Urothelium cell line (cell line): ENCODE measurements around the gene C19orf73.

Source experiments
- DNase-seq: peaks from one replicate; pipeline ENCODE4 v3.0.0; 2011; ENCODE audit warnings: low spot score, mixed read lengths
- FAIRE-seq: peaks from 2 replicates; lab custom pipeline; 2011; peaks lifted over from hg19 to GRCh38; lab: Jason Lieb, UNC

The C19orf73 gene

DNA sequence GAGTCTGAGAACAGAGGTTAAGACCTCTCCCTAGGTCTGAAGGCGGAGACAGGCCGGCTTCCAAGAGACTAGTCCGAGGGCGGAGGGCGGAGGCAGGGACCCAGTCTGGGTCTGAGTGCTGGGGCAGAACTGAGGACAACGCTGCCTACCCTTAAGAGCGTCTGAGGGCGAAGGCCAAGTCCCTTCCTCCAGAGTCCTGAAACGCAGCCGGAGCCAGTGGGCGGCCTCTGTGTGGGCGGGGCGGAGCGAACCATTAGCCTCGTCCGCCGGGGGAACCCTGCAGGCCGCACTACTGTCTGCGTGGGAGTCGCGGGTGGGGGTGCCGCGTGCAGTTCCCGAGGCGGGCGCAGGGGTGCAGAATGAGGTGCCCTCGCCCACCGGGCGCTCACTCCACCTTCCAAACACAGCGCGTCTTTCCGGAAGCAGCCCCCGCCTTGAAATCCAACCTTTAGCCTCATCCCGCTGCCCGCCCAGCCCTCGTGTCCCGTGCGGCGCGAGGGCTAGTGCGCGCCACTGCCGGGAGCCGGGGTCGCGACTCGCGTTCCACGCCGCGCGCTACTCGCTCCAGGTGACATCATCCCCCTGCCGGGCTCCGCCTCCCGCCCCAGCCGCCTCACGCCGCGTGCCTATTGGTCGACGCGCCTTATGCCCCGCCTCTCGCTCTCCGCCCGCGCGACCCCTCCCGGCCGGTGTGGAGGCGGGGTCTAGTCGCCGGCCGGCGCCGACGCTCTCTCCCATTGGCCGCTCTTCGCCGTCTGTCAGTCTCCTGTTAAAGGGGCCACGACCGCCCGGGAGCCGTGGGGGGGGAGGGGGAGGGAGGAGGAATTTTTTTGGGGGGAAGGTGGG, at the start of gene C19orf73:
Gene C19orf73 (minus strand): TSS at position 579 of the 846 bp plus-strand sequence. CDS start 121 bp downstream, at position 458.
- FAIRE-seq = peak; percentile 98
- peak; percentile 98 for DNase-seq

- FAIRE-seq = no peak
- no peak for DNase-seq
Observed at GRCh38 chr19:49168421-49168820, 49.5 kb upstream of the C19orf73 start.

DNA sequence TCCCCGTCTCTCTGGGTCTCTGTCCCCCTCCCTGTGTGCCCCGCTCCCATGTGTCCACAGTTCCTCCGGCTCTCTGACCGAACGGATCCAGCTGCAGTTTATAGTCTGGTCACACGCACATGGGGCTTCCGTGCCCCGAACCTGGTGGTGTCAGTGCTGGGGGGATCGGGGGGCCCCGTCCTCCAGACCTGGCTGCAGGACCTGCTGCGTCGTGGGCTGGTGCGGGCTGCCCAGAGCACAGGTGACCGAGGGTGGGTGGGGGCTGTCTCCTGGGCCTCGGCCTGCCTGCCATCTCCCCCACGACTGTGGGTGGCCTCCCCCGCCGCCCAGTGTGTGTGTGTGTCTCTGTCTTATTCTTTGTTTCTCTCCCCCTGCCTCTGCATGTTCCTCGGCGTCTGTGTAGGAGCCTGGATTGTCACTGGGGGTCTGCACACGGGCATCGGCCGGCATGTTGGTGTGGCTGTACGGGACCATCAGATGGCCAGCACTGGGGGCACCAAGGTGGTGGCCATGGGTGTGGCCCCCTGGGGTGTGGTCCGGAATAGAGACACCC, 49.0 kb upstream of the C19orf73 start:
- FAIRE-seq (no peak), DNase-seq (no peak)

- DNase-seq (no peak), FAIRE-seq (no peak)
Observed at GRCh38 chr19:49165865-49166301, 46.9 kb upstream of the C19orf73 start.

- DNase-seq (no peak), FAIRE-seq (no peak)
Observed at GRCh38 chr19:49165111-49165750, 46.3 kb upstream of the C19orf73 start.

- no peak for FAIRE-seq
- DNase-seq = no peak
Observed at GRCh38 chr19:49161987-49162386, 43.0 kb upstream of the C19orf73 start.

DNA sequence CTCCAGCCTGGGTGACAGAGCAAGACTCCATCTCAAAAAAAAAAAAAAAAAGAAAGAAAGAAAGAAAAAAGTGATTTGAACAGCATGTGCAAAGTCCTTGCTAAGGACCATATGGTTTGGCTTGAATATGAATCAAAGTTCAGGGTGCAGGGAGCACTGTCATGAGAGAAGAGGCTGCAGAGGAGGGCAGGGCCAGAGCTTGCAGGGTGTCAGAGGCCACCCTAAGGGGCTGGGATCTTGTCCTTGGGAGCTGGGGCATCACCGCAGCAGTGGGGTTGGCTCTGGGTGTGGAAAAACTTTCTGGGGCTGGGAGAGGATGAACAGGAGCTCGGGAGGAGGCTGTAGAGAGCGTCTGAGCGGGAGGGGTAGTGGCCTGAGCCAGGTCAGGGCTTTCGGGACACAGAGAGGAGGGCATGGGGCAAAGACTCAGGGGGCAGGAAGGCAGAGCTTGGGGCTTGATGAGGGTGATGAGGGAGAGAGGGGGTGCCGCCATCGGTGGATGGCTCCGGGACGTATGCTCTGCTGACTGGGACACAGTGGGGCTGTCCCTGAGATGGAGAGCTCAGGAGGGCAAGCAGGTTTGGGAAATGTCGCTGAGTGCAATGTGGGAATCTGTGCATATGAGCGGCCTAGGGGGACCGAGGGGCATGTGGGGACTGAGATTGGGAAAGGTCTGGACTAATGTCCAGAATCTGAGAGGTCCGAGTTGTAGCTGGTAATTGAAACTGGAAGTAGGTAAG, 41.7 kb upstream of the C19orf73 start:
- FAIRE-seq (no peak), DNase-seq (no peak)

GRCh38 chr19:49157445-49158224, 38.7 kb upstream of the C19orf73 start, which contains the start of gene TRPM4:
Gene TRPM4, plus strand, starts transcription at chr19:49157792. Its CDS starts 75 bp downstream, at chr19:49157867.
- FAIRE-seq (no peak), DNase-seq (peak; percentile 93)

- DNase-seq = no peak
- FAIRE-seq = no peak
Observed at GRCh38 chr19:49155820-49156346, 36.9 kb upstream of the C19orf73 start.

DNA sequence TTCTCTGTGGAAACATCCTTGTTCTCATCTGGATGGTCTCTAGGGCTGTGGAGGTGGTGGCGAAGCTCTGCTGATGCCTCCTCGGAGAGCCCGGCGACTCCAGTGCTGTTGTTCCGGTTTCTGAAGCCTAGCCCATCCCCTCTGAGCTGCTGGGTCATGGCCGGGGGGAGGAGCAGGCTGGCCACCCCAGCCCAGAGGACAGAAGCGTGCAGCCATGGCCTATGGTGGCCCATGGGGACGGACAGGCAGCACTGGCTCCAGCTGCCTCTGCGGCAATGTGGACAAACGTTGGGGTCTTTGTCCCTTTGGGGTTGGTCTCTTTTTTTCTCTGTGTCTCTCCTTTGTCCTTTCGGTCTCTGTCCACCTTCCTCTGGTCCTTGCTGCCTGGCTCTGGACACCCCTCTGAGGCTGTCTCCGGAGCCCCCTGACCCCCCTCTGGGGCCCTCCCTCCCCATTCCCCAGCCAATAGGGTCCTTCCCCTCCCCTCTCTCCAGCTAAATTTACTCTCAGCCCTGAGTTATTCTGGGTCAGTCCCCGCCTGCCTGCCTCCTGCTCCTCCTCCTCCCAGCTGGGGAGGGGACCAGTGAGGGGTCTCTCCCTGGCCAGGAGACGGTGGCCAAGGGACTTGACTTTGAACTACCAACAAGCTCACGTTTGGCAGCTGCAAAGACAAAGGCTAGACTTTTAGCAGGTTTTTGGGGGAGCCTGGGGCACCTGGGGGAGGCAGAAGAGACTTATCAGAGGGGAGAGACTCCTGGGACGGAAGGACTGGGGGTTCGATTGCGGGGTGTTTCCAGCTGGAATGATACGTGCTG, 36.3 kb upstream of the C19orf73 start, which contains the start of gene HRC:
Gene HRC (minus strand): TSS at position 392 of the 815 bp plus-strand sequence. CDS start 159 bp downstream, at position 233.
- DNase-seq (no peak), FAIRE-seq (no peak)

- peak; percentile 66 for FAIRE-seq
- no peak for DNase-seq
Observed at GRCh38 chr19:49154279-49154678, 35.3 kb upstream of the C19orf73 start.

DNA sequence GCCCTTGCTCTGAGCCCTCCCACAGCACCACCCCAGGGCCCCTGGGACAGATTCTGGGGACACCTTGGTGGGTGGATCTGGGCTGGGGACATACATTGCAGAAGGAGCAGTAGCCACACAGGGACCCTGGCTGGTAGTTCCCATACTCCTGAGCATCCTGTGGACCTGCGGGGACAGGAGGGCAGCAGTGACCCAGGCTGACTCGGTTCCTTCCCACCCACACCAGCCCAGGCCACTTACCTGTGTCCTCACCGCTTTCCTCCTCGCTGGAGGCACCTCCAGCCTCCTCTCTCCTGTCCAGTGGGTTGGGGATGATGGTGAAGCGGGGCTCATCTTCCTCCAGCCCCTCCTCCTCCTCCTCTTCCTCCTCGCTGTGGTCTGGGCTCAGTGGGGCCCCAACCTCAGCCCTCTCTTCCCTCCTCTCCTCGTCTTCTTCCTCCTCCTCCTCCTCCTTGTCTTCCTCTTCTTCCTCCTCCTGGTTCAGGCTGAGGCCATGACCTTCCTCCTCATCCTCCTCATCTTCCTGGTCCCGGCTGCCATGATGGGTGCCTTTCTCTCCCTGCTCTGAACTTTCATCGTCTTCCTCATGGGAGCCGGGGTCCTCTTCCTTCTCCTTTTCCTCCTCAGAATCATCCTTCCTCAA, 34.3 kb upstream of the C19orf73 start:
- no peak for FAIRE-seq
- DNase-seq = no peak

DNA sequence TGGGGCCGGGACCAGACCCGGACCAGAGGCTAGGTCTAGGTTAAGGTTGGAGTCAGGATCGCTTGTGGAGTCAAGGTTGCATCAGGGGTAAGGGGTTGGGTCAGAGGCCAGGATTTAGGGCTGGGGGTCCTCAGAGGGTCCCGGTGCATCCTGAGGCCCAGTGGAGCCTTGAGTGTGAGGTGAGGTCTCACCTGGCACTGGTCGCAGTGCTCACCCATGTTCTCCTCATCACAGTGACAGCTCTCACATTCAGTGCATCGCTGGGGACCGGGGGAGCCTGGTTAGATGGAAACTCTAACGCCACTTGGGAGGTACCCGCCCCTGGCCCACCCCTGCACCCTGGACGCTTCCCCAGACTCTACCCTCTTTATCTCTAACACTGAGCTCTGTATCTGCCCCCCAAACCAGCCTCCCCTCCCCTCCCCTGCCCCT, 33.2 kb upstream of the C19orf73 start:
- no peak for DNase-seq
- FAIRE-seq = no peak

DNA sequence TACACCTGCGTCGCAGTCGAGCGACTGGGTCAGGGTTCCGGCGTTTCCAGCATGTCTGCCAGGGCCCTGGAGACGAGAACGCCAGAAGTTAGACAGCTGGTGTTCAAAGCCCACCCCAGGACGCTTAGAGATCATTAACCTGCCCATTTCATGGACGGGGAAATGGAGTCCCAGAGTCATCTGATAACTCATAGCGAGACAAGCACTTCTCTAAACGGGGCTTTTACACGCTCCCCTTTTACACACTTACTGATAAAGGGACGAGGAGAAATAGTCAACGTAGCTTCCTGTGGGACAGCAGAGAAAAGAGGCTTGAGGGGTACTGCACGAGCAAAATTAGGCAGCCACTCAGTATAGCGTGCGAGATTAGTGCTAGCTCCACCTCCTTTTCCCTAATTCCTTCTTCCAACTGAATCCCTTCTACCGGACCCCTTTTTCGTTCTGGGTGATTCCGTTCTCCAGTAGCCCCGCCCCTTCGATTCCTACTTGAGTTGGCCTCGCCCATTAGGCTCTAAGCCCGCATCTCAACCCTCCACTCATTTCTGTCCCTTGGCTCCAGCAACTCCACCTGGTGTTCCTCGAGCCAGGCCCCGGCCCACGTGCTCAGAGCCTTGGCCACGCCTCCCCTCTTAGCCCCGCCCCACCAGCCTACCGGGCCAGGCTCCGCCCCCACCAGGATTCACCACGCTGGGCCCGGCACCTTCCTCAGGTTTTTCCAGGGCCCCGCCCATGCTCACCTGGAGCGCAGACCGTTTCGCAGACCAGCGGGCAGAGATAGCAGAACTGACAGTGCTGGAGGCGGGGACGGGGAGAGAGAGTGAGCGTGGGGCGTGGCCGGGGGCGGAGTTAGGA, 32.5 kb upstream of the C19orf73 start:
- DNase-seq (peak; percentile 53), FAIRE-seq (no peak)

- no peak for FAIRE-seq
- DNase-seq = no peak
Observed at GRCh38 chr19:49150944-49151243, 32.0 kb upstream of the C19orf73 start.

- no peak for FAIRE-seq
- peak; percentile 90 for DNase-seq
Observed at GRCh38 chr19:49150106-49150943, 31.4 kb upstream of the C19orf73 start.

GRCh38 chr19:49149652-49150105, 30.7 kb upstream of the C19orf73 start:
- DNase-seq (peak; percentile 65), FAIRE-seq (peak; percentile 32)
